Esophagus squamous epithelium (tissue), 4 donors: Measurements from ENCODE around the gene KIAA1671.

Experiments
- POLR2A ChIP-seq, 4 donors: fragments of 450-650 bp; IDR thresholded peaks; one replicate each; pipeline ENCODE4 v1.6.1; 2017; ENCODE audit warnings: antibody characterized with exemption in 4 of 4, mild to moderate bottlenecking in 4 of 4, moderate library complexity in 3 of 4
- TF ChIP-seq, protein P1 (sequence below), 6 experiments: fragments of 450-650 bp in 4 of 6; fragments of 200-600 bp in 2 of 6; sonication (generic) in 2 of 6; IDR thresholded peaks; one replicate each; pipeline ENCODE4 v1.5.1; 2016 to 2019; ENCODE audit warnings: antibody characterized with exemption in 6 of 6, mild to moderate bottlenecking in 4 of 6, moderate library complexity in 4 of 6

GRCh38 chr22:24928322-24928721 is 24.2 kb upstream of the KIAA1671 start:
- TF ChIP-seq, protein P1, sequence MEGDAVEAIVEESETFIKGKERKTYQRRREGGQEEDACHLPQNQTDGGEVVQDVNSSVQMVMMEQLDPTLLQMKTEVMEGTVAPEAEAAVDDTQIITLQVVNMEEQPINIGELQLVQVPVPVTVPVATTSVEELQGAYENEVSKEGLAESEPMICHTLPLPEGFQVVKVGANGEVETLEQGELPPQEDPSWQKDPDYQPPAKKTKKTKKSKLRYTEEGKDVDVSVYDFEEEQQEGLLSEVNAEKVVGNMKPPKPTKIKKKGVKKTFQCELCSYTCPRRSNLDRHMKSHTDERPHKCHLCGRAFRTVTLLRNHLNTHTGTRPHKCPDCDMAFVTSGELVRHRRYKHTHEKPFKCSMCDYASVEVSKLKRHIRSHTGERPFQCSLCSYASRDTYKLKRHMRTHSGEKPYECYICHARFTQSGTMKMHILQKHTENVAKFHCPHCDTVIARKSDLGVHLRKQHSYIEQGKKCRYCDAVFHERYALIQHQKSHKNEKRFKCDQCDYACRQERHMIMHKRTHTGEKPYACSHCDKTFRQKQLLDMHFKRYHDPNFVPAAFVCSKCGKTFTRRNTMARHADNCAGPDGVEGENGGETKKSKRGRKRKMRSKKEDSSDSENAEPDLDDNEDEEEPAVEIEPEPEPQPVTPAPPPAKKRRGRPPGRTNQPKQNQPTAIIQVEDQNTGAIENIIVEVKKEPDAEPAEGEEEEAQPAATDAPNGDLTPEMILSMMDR (IDR thresholded peaks at IDR 0.05) = no peak
- no peak for TF ChIP-seq POLR2A (IDR thresholded peaks at IDR 0.05)
